HG02759 (cell line): ENCODE data around the gene FGGY.
A peak's percentile ranks its signal among the peaks of the same experiment; 100 is the strongest.
"Not testable (repeated sequence)": the region's sequence is repeated elsewhere in the genome, so short reads cannot be mapped to it uniquely, and the experiment has no call there.

ENCODE experiments used
- ATAC-seq: cut with Tn5 transposase; IDR thresholded peaks from one replicate; pipeline ENCODE4 v1.9.1; 2021; ENCODE audit warnings: mild to moderate bottlenecking, moderate library complexity; ENCODE audit not compliant: unreplicated experiment

FGGY gene

GRCh38 chr1:59296358-59297256 is at the start of gene FGGY:
TSS of gene FGGY (plus strand) at chr1:59297094. CDS start at chr1:59321550, 24,456 bp downstream.
- ATAC-seq, result peak; percentile 93

GRCh38 chr1:59248758-59249157 is 48.1 kb upstream of the FGGY start:
- ATAC-seq, result no peak

GRCh38 chr1:59249396-59250137 is 47.3 kb upstream of the FGGY start:
- ATAC-seq, result no peak

- not testable (repeated sequence) for ATAC-seq
Measured at GRCh38 chr1:59251061-59251460, 45.8 kb upstream of the FGGY start.

GRCh38 chr1:59256429-59256828 is 40.5 kb upstream of the FGGY start:
- ATAC-seq, result not testable (repeated sequence)

GRCh38 chr1:59258412-59259032 is 38.4 kb upstream of the FGGY start:
- no peak for ATAC-seq

- no peak for ATAC-seq
Measured at GRCh38 chr1:59261537-59261936, 35.4 kb upstream of the FGGY start.

GRCh38 chr1:59262631-59263030 is 34.3 kb upstream of the FGGY start:
- no peak for ATAC-seq

- ATAC-seq, result no peak
Measured at GRCh38 chr1:59263111-59263510, 33.8 kb upstream of the FGGY start.

GRCh38 chr1:59265622-59266021 is 31.3 kb upstream of the FGGY start:
- no peak for ATAC-seq

- ATAC-seq, result peak; percentile 84
Measured at GRCh38 chr1:59266180-59266926, 30.5 kb upstream of the FGGY start.

- ATAC-seq, result peak; percentile 40
Measured at GRCh38 chr1:59266927-59267293, 30.0 kb upstream of the FGGY start.

GRCh38 chr1:59268406-59268805 is 28.5 kb upstream of the FGGY start:
- no peak for ATAC-seq

GRCh38 chr1:59271561-59272260 is 25.2 kb upstream of the FGGY start:
- no peak for ATAC-seq

GRCh38 chr1:59272507-59272906 is 24.4 kb upstream of the FGGY start:
- peak; percentile 95 for ATAC-seq

- no peak for ATAC-seq
Measured at GRCh38 chr1:59276439-59276851, 20.4 kb upstream of the FGGY start.

GRCh38 chr1:59278780-59279354 is 18.0 kb upstream of the FGGY start:
- ATAC-seq, result no peak

GRCh38 chr1:59279645-59280044 is 17.2 kb upstream of the FGGY start:
- ATAC-seq, result no peak

GRCh38 chr1:59282951-59283350 is 13.9 kb upstream of the FGGY start:
- ATAC-seq, result no peak

- ATAC-seq, result no peak
Measured at GRCh38 chr1:59285691-59286090, 11.2 kb upstream of the FGGY start.
